Epithelial cell of esophagus (primary cell): ENCODE measurements around the gene FRMD8.
"Not testable (repeated sequence)": the region's sequence is repeated elsewhere in the genome, so short reads cannot be mapped to it uniquely, and the experiment has no call there.

Experiments used
- DNase-seq: peaks from one replicate; pipeline ENCODE4 v3.0.0; 2010; ENCODE audit warnings: low read depth
- H3K4me3 ChIP-seq: 2 replicates; pipeline ENCODE4 v1.5.1; 2011; ENCODE audit warnings: mild to moderate bottlenecking, low read length, control low read depth
- TF ChIP-seq, protein P1 (sequence below): IDR thresholded peaks from 2 replicates; pipeline ENCODE4 v1.5.1; 2011; ENCODE audit warnings: low read depth, mild to moderate bottlenecking, low read length, control low read depth, inconsistent platforms; ENCODE audit not compliant: insufficient read depth; ENCODE audit errors: missing control alignments

Gene FRMD8

GRCh38 chr11:65448074-65448417 is 61.6 kb downstream of the FRMD8 start:
- TF ChIP-seq, protein P1, sequence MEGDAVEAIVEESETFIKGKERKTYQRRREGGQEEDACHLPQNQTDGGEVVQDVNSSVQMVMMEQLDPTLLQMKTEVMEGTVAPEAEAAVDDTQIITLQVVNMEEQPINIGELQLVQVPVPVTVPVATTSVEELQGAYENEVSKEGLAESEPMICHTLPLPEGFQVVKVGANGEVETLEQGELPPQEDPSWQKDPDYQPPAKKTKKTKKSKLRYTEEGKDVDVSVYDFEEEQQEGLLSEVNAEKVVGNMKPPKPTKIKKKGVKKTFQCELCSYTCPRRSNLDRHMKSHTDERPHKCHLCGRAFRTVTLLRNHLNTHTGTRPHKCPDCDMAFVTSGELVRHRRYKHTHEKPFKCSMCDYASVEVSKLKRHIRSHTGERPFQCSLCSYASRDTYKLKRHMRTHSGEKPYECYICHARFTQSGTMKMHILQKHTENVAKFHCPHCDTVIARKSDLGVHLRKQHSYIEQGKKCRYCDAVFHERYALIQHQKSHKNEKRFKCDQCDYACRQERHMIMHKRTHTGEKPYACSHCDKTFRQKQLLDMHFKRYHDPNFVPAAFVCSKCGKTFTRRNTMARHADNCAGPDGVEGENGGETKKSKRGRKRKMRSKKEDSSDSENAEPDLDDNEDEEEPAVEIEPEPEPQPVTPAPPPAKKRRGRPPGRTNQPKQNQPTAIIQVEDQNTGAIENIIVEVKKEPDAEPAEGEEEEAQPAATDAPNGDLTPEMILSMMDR = no peak
- no peak for DNase-seq
- no peak overlapping the region for H3K4me3 ChIP-seq

DNA sequence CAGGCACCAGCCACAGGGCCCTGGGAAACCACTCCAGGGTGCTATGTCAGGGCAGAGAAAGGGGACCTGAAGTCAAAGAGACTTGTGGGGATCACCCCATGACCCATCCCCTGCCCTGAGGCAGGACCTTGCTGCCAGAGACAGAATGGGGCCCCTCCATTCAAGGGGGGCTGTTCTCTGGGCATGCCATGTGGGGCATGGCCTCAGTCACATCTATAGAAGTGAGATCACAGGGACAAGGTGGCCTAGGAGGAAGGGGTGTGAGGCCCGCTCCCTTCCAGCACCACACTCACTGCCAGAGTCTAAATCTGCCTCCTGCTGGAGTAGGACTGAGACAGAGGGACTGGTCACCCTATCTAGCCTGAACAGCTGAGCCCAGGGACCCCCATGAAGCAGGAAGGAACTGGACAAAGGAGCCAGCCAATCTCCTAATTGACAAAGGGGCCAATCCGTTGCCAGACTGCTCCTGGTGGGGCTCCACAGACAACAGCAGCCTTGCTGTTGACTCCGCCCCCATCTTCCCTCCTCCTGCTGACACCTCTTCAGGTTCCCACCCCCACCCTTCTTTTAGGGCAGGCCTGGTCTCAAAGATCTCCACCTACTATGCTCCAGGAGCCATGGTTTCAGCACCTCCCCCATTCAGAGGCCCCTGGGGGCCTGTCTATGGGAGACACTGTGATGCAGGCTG is 62.1 kb downstream of the FRMD8 start:
- TF ChIP-seq, protein P1 = no peak
- no peak overlapping the region for H3K4me3 ChIP-seq
- peak; percentile 84 for DNase-seq

DNA sequence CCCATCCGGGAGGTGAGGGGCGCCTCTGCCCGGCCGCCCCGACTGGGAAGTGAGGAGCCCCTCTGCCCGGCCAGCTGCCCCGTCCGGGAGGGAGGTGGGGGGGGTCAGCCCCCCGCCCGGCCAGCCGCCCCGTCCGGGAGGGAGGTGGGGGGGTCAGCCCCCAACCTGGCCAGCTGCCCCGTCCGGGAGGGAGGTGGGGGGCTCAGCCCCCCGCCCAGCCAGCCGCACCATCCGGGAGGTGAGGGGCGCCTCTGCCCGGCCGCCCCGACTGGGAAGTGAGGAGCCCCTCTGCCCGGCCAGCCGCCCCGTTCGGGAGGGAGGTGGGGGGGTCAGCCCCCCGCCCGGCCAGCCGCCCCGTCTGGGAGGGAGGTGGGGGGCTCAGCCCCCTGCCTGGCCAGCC is 64.9 kb downstream of the FRMD8 start:
- H3K4me3 ChIP-seq, DNase-seq: not testable (repeated sequence)

DNA sequence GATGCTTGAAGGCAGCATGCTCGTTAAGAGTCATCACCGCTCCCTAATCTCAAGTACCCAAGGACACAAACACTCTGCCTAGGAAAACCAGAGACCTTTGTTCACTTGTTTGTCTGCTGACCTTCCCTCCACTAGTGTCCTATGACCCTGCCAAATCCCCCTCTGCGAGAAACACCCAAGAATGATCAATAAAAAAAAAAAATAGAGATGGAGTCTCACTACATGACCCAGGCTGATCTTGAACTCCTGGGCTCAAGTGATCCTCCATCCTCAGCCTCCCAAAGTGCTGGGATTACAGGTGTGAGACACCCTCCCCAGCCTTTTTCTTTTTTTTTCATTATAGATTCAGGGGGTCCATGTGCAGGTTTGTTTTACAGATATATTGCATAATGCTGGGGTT is 65.8 kb downstream of the FRMD8 start:
- not testable (repeated sequence) for DNase-seq, H3K4me3 ChIP-seq

GRCh38 chr11:65452806-65453490 is 66.5 kb downstream of the FRMD8 start:
- H3K4me3 ChIP-seq = no peak overlapping the region
- TF ChIP-seq, protein P1 = no peak
- DNase-seq = peak; percentile 93

DNA sequence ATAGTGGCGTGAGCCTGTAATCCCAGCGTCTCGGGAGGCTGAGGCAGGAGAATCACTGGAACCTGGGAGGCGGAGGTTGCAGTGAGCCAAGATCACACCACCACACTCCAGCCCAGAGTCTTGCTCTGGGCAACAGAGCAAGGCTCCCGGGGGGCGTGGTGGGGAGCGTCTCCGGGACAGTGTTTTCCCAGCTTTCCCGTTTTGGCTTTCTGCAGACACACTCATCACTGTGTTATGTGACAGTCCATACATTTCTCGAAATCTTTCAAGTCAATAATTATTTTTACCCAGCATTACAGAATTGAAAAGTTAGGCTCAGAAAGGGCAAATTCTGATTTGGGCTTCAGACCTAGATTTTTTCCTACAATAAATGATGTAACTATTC is 67.9 kb downstream of the FRMD8 start:
- DNase-seq = no peak
- H3K4me3 ChIP-seq = peak overlapping the region; percentile 73
- TF ChIP-seq, protein P1 = no peak

DNA sequence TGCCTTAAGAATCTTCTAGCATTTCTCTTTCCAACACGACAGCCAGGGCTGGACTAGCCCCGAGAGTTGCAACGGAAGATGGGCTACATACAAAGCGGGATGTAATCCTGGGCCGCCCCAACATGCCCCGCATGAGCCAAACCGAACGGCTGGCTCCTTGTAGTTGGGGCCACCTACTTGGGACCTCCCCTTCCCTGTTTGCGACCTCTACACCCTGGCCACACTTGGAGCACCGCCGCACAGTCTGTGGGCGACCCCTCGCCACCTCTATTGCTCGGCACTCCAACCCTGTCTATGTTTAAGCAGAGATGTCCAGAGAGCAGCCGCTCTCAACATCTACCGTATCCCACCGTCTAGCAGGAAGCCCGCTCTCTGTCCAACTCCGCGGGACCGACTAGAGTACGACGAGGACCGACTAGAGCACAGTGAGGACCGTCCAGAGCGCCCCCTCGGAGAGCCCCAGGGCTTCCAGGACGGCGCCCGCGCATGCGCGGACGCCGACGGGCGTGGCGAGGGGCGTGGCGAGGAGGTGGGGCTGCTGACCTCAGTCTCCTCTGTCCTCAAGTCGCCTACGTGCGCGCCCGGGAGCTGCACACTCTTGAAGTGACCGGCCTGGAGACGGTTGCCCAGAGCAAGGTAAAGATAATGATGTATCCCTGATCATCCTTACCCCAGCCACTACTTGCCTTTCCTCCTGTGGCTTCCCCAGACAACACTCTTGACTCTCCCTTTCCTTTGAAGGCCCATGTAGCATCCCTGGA is 68.4 kb downstream of the FRMD8 start:
- DNase-seq = peak; percentile 69
- H3K4me3 ChIP-seq = peak overlapping the region; percentile 73
- TF ChIP-seq, protein P1 = no peak
